ENCODE measurements around the gene MEI4. TPM values are rescaled to one million over a fixed set of nuclear protein-coding genes. Genes with fewer than 3 reads are reported as not detected.
"Not testable (repeated sequence)": the region's sequence is repeated elsewhere in the genome, so short reads cannot be mapped to it uniquely, and the experiment has no call there.

Gene MEI4
- polyA plus RNA-seq, 1 donor (not counting 4 experiments of a cell fraction or from before 2014, with no cell fraction given): 0.01 TPM

DNA sequence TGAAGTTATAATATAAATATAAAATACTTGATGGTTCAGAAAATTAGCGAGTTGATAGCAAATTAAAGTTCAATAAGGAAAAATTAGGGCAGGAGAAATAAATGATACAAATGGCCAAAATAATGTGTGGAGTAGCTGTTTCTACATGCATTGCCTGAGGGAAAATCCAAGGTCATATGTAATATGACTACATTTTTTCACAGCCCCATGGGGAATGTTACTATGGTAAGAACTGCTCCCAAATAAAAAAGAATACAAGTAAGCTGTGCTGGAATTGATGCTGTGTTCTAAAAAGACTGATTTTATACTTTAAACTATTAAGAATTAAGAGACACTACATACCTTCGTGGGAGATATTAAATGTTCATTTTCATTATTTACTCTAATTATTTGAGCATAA is 34.1 kb downstream of the MEI4 start:
- DNase-seq (ENCODE audit: low read depth, low spot score) (no peak), FAIRE-seq (no peak)
- H3K27me3 ChIP-seq (ENCODE audit: control insufficient read depth, extremely low read depth, insufficient read depth, low read length): no peaks in the 10 kb centered on the region
- H4K20me1 ChIP-seq (ENCODE audit: control insufficient read depth, extremely low read depth, insufficient read depth, low read length): no peaks in the 10 kb centered on the region
- no peak overlapping the region for H3K4me3 ChIP-seq (ENCODE audit: control insufficient read depth in 2 of 3, extremely low read depth in 1 of 3, insufficient read depth in 2 of 3, low read depth in 1 of 3, low read length in 3 of 3)
- no peak overlapping the region for H3K9ac ChIP-seq (ENCODE audit: control insufficient read depth, extremely low read depth, insufficient read depth, low read length)
- no peak overlapping the region for H3K4me2 ChIP-seq (ENCODE audit: control insufficient read depth, extremely low read depth, insufficient read depth, low read depth, low read length)
- no peaks in the 10 kb centered on the region for H3K9me1 ChIP-seq (ENCODE audit: control insufficient read depth, extremely low read depth, insufficient read depth, low read length)
- no peaks in the 10 kb centered on the region for H3K36me3 ChIP-seq (ENCODE audit: control insufficient read depth in 2 of 2, extremely low read depth in 1 of 2, insufficient read depth in 2 of 2, low read length in 2 of 2)
- H3K9me3 ChIP-seq (ENCODE audit: control insufficient read depth, low read depth, low read length): no peaks in the 10 kb centered on the region
- dilution Hi-C loops (cut with MboI; ENCODE audit: extremely low pct_ligation_motif_present, low sequenced_read_pairs): no loop called here
- H2AFZ ChIP-seq (ENCODE audit: control insufficient read depth, low read length): no peak overlapping the region
- H3K4me1 ChIP-seq (ENCODE audit: control insufficient read depth, extremely low read depth, insufficient read depth, low read length): no peaks in the 10 kb centered on the region
- H3K79me2 ChIP-seq (ENCODE audit: control insufficient read depth, insufficient read depth, low read length): no peaks in the 10 kb centered on the region
- H3K27ac ChIP-seq (ENCODE audit: control insufficient read depth, insufficient read depth, low read length): no peak overlapping the region
- TF ChIP-seq CTCF (optimal IDR thresholded peaks at IDR 0.05 in 1 of 3, IDR thresholded peaks at IDR 0.05 in 1 of 3, conservative IDR thresholded peaks at IDR 0.05 in 1 of 3; ENCODE audit: extremely low read depth in 1 of 3, insufficient read depth in 2 of 3, low read length in 3 of 3): no peak
- TF ChIP-seq EZH2 (IDR thresholded peaks at IDR 0.05; ENCODE audit: low read length): no peak

DNA sequence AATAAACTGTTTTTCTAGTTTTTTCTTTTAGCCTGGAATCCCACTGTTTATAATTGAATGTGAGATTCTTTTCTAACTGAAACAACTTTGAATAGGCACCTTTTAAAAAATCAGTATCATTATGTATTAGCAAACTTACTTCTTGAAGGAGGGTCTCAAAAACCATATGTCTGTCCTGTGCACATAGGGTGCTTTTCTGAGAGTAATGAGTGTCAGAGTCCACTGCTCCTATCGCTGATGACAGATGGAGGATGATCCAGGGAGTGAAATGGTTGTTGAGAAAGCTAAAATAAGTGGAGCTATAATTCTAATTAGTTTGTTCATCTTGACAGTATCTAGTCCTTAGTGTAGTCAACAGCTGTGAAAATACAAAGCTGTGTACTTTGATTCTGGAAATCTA is 35.8 kb downstream of the MEI4 start:
- no peaks in the 10 kb centered on the region for H3K9me3 ChIP-seq (ENCODE audit: control insufficient read depth, low read depth, low read length)
- DNase-seq (ENCODE audit: low read depth, low spot score): no peak
- dilution Hi-C loops (cut with MboI; ENCODE audit: extremely low pct_ligation_motif_present, low sequenced_read_pairs): no loop called here
- no peaks in the 10 kb centered on the region for H3K27me3 ChIP-seq (ENCODE audit: control insufficient read depth, extremely low read depth, insufficient read depth, low read length)
- no peaks in the 10 kb centered on the region for H3K79me2 ChIP-seq (ENCODE audit: control insufficient read depth, insufficient read depth, low read length)
- no peaks in the 10 kb centered on the region for H3K36me3 ChIP-seq (ENCODE audit: control insufficient read depth in 2 of 2, extremely low read depth in 1 of 2, insufficient read depth in 2 of 2, low read length in 2 of 2)
- H3K4me3 ChIP-seq (ENCODE audit: control insufficient read depth in 2 of 3, extremely low read depth in 1 of 3, insufficient read depth in 2 of 3, low read depth in 1 of 3, low read length in 3 of 3): no peak overlapping the region
- H3K27ac ChIP-seq (ENCODE audit: control insufficient read depth, insufficient read depth, low read length): no peak overlapping the region
- no peaks in the 10 kb centered on the region for H3K9me1 ChIP-seq (ENCODE audit: control insufficient read depth, extremely low read depth, insufficient read depth, low read length)
- no peak overlapping the region for H3K9ac ChIP-seq (ENCODE audit: control insufficient read depth, extremely low read depth, insufficient read depth, low read length)
- FAIRE-seq: no peak
- TF ChIP-seq CTCF (optimal IDR thresholded peaks at IDR 0.05 in 1 of 3, IDR thresholded peaks at IDR 0.05 in 1 of 3, conservative IDR thresholded peaks at IDR 0.05 in 1 of 3; ENCODE audit: extremely low read depth in 1 of 3, insufficient read depth in 2 of 3, low read length in 3 of 3) (no peak), EZH2 (IDR thresholded peaks at IDR 0.05; ENCODE audit: low read length) (no peak)
- H2AFZ ChIP-seq (ENCODE audit: control insufficient read depth, low read length): no peak overlapping the region
- no peak overlapping the region for H3K4me2 ChIP-seq (ENCODE audit: control insufficient read depth, extremely low read depth, insufficient read depth, low read depth, low read length)
- no peaks in the 10 kb centered on the region for H4K20me1 ChIP-seq (ENCODE audit: control insufficient read depth, extremely low read depth, insufficient read depth, low read length)
- H3K4me1 ChIP-seq (ENCODE audit: control insufficient read depth, extremely low read depth, insufficient read depth, low read length): no peaks in the 10 kb centered on the region

DNA sequence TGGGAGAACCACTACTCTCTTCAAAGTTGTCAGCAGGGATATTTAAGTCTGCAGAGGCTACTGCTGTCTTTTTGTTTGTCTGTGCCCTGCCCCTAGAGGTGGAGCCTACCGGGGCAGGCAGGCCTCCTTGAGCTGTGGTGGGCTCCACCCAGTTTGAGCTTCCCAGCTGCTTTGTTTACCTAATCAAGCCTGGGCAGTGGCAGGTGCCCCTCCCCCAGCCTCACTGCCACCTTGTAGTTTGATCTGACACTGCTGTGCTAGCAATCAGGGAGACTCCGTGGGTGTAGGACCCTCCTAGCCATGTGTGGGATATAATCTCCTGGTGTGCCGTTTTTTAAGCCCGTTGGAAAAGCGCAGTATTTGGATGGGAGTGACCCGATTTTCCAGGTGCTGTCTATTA is 47.3 kb downstream of the MEI4 start:
- H4K20me1 ChIP-seq (ENCODE audit: control insufficient read depth, extremely low read depth, insufficient read depth, low read length); H3K36me3 ChIP-seq (ENCODE audit: control insufficient read depth in 2 of 2, extremely low read depth in 1 of 2, insufficient read depth in 2 of 2, low read length in 2 of 2); H3K79me2 ChIP-seq (ENCODE audit: control insufficient read depth, insufficient read depth, low read length); DNase-seq (ENCODE audit: low read depth, low spot score); H3K4me2 ChIP-seq (ENCODE audit: control insufficient read depth, extremely low read depth, insufficient read depth, low read depth, low read length); dilution Hi-C loops (cut with MboI; ENCODE audit: extremely low pct_ligation_motif_present, low sequenced_read_pairs); H3K27me3 ChIP-seq (ENCODE audit: control insufficient read depth, extremely low read depth, insufficient read depth, low read length); H3K9me1 ChIP-seq (ENCODE audit: control insufficient read depth, extremely low read depth, insufficient read depth, low read length); FAIRE-seq; H3K4me3 ChIP-seq (ENCODE audit: control insufficient read depth in 2 of 3, extremely low read depth in 1 of 3, insufficient read depth in 2 of 3, low read depth in 1 of 3, low read length in 3 of 3); H3K9ac ChIP-seq (ENCODE audit: control insufficient read depth, extremely low read depth, insufficient read depth, low read length); H3K4me1 ChIP-seq (ENCODE audit: control insufficient read depth, extremely low read depth, insufficient read depth, low read length); H3K9me3 ChIP-seq (ENCODE audit: control insufficient read depth, low read depth, low read length); H2AFZ ChIP-seq (ENCODE audit: control insufficient read depth, low read length); H3K27ac ChIP-seq (ENCODE audit: control insufficient read depth, insufficient read depth, low read length): not testable (repeated sequence)

All from keratinocyte (primary cell).